GM12874 (cell line): ENCODE results near the gene TFAM.

ENCODE experiments used
- CTCF ChIP-seq: IDR thresholded peaks from 2 replicates; pipeline ENCODE4 v1.5.1; 2011; ENCODE audit warnings: low read depth, mild to moderate bottlenecking, control low read depth, low read length, moderate library complexity; ENCODE audit not compliant: insufficient read depth

Gene TFAM

GRCh38 chr10:58384999-58385783 lies at the start of gene TFAM:
TSS of gene TFAM (plus strand) at chr10:58385410. CDS start at chr10:58385548, 138 bp downstream.
- peak; percentile 55; the same call in 1 of the 2 replicates for TF ChIP-seq CTCF

GRCh38 chr10:58336242-58336641 lies 49.0 kb upstream of the TFAM start:
- TF ChIP-seq CTCF, result no peak

GRCh38 chr10:58341422-58341821 lies 43.8 kb upstream of the TFAM start:
- TF ChIP-seq CTCF, result no peak

GRCh38 chr10:58341947-58342346 lies 43.3 kb upstream of the TFAM start:
- TF ChIP-seq CTCF, result no peak

GRCh38 chr10:58347967-58348366 lies 37.2 kb upstream of the TFAM start:
- TF ChIP-seq CTCF, result no peak

- no peak for TF ChIP-seq CTCF
Measured at GRCh38 chr10:58348571-58349033, 36.6 kb upstream of the TFAM start.

GRCh38 chr10:58350023-58350422 lies 35.2 kb upstream of the TFAM start:
- no peak for TF ChIP-seq CTCF
